Panc1 (cell line): ENCODE measurements around the gene KRT10. TPM values are rescaled to one million over a fixed set of nuclear protein-coding genes. Genes with fewer than 3 reads are reported as not detected.

Source experiments
- ATAC-seq: fragments of 200-7000 bp; cut with Tn5 transposase; 2 replicates; pipeline ENCODE4 v1.9.1; 2020; ENCODE audit warnings: mild to moderate bottlenecking, moderate library complexity
- BruUV-seq: library from RNA; stranded (reverse); fragments of 400-500 nt; replicated peaks from 2 replicates; lab custom pipeline; 2021; lab: Mats Ljungman, UMichigan
- CTCF ChIA-PET: fragments of 300-600 bp; sonication (Branson Sonifier 250); formaldehyde crosslinking; loops from one replicate; lab custom pipeline; 2022; ENCODE audit warnings: antibody characterized with exemption; lab: Charles Lee
- POLR2A ChIA-PET: fragments of 300-600 bp; sonication (Branson Sonifier 250); formaldehyde crosslinking; loops from one replicate; lab custom pipeline; 2022; ENCODE audit warnings: antibody characterized with exemption; lab: Charles Lee
- DNase-seq: peaks from one replicate; pipeline ENCODE4 v3.0.0-alpha.2; 2010; ENCODE audit warnings: low read depth, low spot score
- H3K27ac ChIP-seq: 2 replicates; pipeline ENCODE4 v1.5.1; 2011; ENCODE audit warnings: mild to moderate bottlenecking, low read length, inconsistent platforms
- H3K27me3 ChIP-seq: fragments of 200-500 bp; sonication (Bioruptor generic); 2 replicates; pipeline ENCODE4 v1.6.0; 2014; ENCODE audit warnings: low read length, inconsistent platforms; ENCODE audit not compliant: control insufficient read depth, insufficient read depth
- H3K36me3 ChIP-seq: fragments of 200-500 bp; sonication (Bioruptor generic); 2 replicates; pipeline ENCODE4 v1.5.1; 2014; ENCODE audit warnings: inconsistent platforms, mild to moderate bottlenecking, low read length, moderate library complexity; ENCODE audit not compliant: control insufficient read depth, insufficient read depth
- H3K4me1 ChIP-seq: 2 replicates; pipeline ENCODE4 v1.5.1; 2011; ENCODE audit warnings: inconsistent platforms, mild to moderate bottlenecking, low read length, moderate library complexity; ENCODE audit not compliant: control insufficient read depth, insufficient read depth
- H3K4me3 ChIP-seq, 2 experiments: 2 replicates each; pipeline ENCODE4 v1.5.1; 2011 to 2012; ENCODE audit warnings: low read depth in 2 of 2, low read length in 2 of 2, mild to moderate bottlenecking in 2 of 2, inconsistent platforms in 1 of 2, moderate library complexity in 1 of 2
- H3K9me3 ChIP-seq: fragments of 200-500 bp; sonication (Bioruptor generic); 2 replicates; pipeline ENCODE4 v1.5.1; 2014; ENCODE audit warnings: low read depth, mild to moderate bottlenecking, inconsistent platforms, low read length, moderate library complexity; ENCODE audit not compliant: control insufficient read depth, insufficient read depth
- POLR2AphosphoS5 ChIP-seq: IDR thresholded peaks from 2 replicates; pipeline ENCODE4 v1.6.1; 2012; ENCODE audit warnings: mild to moderate bottlenecking, low read depth, low read length, moderate library complexity
- SIN3A ChIP-seq: IDR thresholded peaks from 2 replicates; pipeline ENCODE4 v1.6.1; 2012; ENCODE audit warnings: low read depth, mild to moderate bottlenecking, low read length, moderate library complexity, borderline replicate concordance; ENCODE audit not compliant: insufficient read depth
- TCF7L2 ChIP-seq: IDR thresholded peaks from 2 replicates; pipeline ENCODE4 v1.6.1; 2011; ENCODE audit warnings: mild to moderate bottlenecking, low read depth, low read length, inconsistent platforms
- in situ Hi-C: cut with HindIII; loops from 2 replicates; pipeline ENCODE4 v1.10.0; 2016; ENCODE audit warnings: low sequenced_read_pairs, low pct_unique_long_range_greater_than_20kb
- intact Hi-C: fragments of 100-400 bp; cut with micrococcal nuclease; formaldehyde crosslinking; loops from one replicate; pipeline ENCODE4 v1.10.0; 2022; ENCODE audit not compliant: unreplicated experiment
- total RNA-seq: library from RNA; stranded (reverse); gene quantifications from one replicate; pipeline ENCODE4 v1.2.1, GENCODE V29; 2021; ENCODE audit not compliant: unreplicated experiment
- TF ChIP-seq, protein P1 (sequence below): fragments of 450-650 bp; IDR thresholded peaks from 2 replicates; pipeline ENCODE4 v1.5.1; 2017; ENCODE audit warnings: mild to moderate bottlenecking
- TF ChIP-seq, protein P2 (sequence below), 2 experiments: IDR thresholded peaks; 2 replicates each; pipeline ENCODE4 v1.6.1; 2011 to 2012; ENCODE audit warnings: low read depth in 2 of 2, control low read depth in 1 of 2, low read length in 1 of 2, mild to moderate bottlenecking in 1 of 2, moderate library complexity in 1 of 2; ENCODE audit not compliant: insufficient read depth in 1 of 2

The KRT10 gene
- total RNA-seq, 1 experiment from 2014 or later = 70.8 TPM

DNA sequence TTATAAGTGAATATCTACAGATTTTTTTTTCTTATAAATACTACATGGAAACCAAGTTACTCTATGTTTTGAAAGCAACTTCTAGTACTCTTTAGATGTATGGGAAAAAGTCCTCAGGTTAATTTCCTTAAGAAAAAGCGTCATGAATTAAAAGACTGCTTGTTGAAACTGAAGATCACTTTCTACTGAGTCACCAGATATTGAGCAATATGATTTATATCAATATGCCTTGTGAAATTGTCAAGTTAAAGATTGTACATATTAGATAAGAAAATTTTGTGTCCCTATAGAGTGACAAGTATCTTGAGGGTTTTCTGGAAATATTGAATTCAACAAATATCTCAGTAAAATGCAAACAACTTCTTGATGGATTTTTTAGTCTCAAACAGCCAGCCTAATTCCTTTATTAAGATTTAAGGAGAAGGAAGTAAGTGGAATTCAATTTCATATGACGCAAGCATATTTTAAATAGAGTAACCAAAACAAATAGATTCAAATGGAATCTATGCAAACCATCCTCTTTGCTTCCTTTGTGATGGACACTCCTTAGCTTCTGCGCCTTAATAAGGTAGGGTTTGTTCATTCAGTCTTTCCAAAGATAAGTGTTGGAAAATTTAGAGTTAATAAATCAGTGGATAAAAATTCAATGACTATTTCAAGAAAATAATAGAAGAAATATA, 28.0 kb upstream of the KRT10 start:
- ChIA-PET POLR2A (interaction anchor here (0.7 kb wide), 1 partner anchor 403 kb away, joined by 4 read pairs; no protein-coding TSS in a partner anchor), CTCF (no interaction called here)
- BruUV-seq = no TSS peak
- H3K36me3 ChIP-seq = no peaks in the 10 kb centered on the region
- DNase-seq (no peak), ATAC-seq (no peak)
- TF ChIP-seq TCF7L2 (no peak), SIN3A (no peak)
- no peak overlapping the region for H3K27ac ChIP-seq
- no peak overlapping the region for H3K4me3 ChIP-seq
- intact Hi-C loops = loop anchor here (5.0 kb wide), 1 partner anchor 48 kb away; no protein-coding TSS in a partner anchor
- H3K9me3 ChIP-seq = no peaks in the 10 kb centered on the region
- H3K27me3 ChIP-seq = no peaks in the 10 kb centered on the region; the same call in 1 of the 2 replicates
- H3K4me1 ChIP-seq = peaks cover 5% of the 10 kb centered on the region; the same call in 1 of the 2 replicates
- in situ Hi-C loops = no loop called here

DNA sequence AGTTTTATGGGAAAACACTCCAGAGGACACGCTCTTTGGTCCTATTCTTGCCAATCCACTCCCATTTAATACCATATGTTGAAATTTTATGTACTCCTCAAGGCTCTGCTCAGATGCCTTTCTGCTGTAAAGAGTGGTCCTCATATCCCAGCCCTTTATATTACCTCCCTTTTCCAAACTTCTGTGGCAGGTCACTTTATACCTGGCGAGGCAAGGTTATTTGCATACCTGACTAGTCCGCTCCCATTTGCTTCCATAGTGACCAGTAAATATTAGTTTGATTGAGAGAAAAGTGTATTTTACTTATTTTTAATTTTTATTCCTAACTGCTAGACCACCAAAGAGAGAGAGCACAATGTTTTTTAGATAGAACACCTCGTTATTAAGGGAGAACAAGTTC, 27.3 kb upstream of the KRT10 start:
- no peak for DNase-seq
- Histone ChIP-seq H3K4me1 (peaks cover 5% of the 10 kb centered on the region; the same call in 1 of the 2 replicates), H3K4me3 (no peak overlapping the region), H3K36me3 (no peaks in the 10 kb centered on the region), H3K9me3 (no peaks in the 10 kb centered on the region), H3K27me3 (peaks cover 3% of the 10 kb centered on the region; the same call in 1 of the 2 replicates), H3K27ac (no peak overlapping the region)
- TF ChIP-seq TCF7L2 = no peak
- no peak for TF ChIP-seq SIN3A
- TF ChIP-seq, protein P1, sequence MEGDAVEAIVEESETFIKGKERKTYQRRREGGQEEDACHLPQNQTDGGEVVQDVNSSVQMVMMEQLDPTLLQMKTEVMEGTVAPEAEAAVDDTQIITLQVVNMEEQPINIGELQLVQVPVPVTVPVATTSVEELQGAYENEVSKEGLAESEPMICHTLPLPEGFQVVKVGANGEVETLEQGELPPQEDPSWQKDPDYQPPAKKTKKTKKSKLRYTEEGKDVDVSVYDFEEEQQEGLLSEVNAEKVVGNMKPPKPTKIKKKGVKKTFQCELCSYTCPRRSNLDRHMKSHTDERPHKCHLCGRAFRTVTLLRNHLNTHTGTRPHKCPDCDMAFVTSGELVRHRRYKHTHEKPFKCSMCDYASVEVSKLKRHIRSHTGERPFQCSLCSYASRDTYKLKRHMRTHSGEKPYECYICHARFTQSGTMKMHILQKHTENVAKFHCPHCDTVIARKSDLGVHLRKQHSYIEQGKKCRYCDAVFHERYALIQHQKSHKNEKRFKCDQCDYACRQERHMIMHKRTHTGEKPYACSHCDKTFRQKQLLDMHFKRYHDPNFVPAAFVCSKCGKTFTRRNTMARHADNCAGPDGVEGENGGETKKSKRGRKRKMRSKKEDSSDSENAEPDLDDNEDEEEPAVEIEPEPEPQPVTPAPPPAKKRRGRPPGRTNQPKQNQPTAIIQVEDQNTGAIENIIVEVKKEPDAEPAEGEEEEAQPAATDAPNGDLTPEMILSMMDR = no peak
- TF ChIP-seq, protein P2, sequence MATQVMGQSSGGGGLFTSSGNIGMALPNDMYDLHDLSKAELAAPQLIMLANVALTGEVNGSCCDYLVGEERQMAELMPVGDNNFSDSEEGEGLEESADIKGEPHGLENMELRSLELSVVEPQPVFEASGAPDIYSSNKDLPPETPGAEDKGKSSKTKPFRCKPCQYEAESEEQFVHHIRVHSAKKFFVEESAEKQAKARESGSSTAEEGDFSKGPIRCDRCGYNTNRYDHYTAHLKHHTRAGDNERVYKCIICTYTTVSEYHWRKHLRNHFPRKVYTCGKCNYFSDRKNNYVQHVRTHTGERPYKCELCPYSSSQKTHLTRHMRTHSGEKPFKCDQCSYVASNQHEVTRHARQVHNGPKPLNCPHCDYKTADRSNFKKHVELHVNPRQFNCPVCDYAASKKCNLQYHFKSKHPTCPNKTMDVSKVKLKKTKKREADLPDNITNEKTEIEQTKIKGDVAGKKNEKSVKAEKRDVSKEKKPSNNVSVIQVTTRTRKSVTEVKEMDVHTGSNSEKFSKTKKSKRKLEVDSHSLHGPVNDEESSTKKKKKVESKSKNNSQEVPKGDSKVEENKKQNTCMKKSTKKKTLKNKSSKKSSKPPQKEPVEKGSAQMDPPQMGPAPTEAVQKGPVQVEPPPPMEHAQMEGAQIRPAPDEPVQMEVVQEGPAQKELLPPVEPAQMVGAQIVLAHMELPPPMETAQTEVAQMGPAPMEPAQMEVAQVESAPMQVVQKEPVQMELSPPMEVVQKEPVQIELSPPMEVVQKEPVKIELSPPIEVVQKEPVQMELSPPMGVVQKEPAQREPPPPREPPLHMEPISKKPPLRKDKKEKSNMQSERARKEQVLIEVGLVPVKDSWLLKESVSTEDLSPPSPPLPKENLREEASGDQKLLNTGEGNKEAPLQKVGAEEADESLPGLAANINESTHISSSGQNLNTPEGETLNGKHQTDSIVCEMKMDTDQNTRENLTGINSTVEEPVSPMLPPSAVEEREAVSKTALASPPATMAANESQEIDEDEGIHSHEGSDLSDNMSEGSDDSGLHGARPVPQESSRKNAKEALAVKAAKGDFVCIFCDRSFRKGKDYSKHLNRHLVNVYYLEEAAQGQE (IDR thresholded peaks at IDR 0.05; ENCODE audit: insufficient read depth in 1 of 2, low read depth in 2 of 2, low read length in 1 of 2) = no peak
- TF ChIP-seq POLR2AphosphoS5 = no peak
- POLR2A ChIA-PET = interaction anchor here (0.7 kb wide), 1 partner anchor 403 kb away, joined by 4 read pairs; no protein-coding TSS in a partner anchor
- ATAC-seq = no peak
- in situ Hi-C loops (no loop called here), intact Hi-C loops (loop anchor here (5.0 kb wide), 1 partner anchor 47 kb away; no protein-coding TSS in a partner anchor)
- CTCF ChIA-PET = interaction anchor here (0.7 kb wide), 1 partner anchor 482 kb away, joined by 3 read pairs; no protein-coding TSS in a partner anchor
- BruUV-seq = no TSS peak
